K562 (cell line): ENCODE results near the gene SLC2A6. TPM values are rescaled to one million over a fixed set of nuclear protein-coding genes. Genes with fewer than 3 reads are reported as not detected.
A peak's percentile ranks its signal among the peaks of the same experiment; 100 is the strongest.

Experiments
- ATAC-seq: fragments of 200-7000 bp; cut with Tn5 transposase; 3 replicates; pipeline ENCODE4 v1.9.1; 2020; ENCODE audit warnings: moderate library complexity
- Bru-seq: library from RNA; stranded (reverse); fragments of 400-500 nt; gene quantifications from one replicate; lab custom pipeline; 2021; lab: Mats Ljungman, UMichigan
- BruChase-seq, 2 experiments: library from RNA; stranded (reverse); fragments of 400-500 nt; gene quantifications; one replicate each; lab custom pipeline; 2021; lab: Mats Ljungman, UMichigan
- BruUV-seq: library from RNA; stranded (reverse); fragments of 400-500 nt; replicated peaks from 2 replicates; lab custom pipeline; 2021; lab: Mats Ljungman, UMichigan
- CTCF ChIA-PET: fragments of 300-600 bp; formaldehyde crosslinking; extraction: SDS; loops from one replicate; lab custom pipeline; 2021; ENCODE audit warnings: low intra/inter-chr PET ratio; lab: Yijun Ruan, JAX
- POLR2A ChIA-PET: fragments of 300-600, 350-650 bp; sonication (Branson Sonifier 250); formaldehyde crosslinking; extraction: SDS; loops from one replicate; lab custom pipeline; 2021; ENCODE audit warnings: antibody characterized with exemption, inconsistent platforms; lab: Yijun Ruan, JAX
- DNase-seq, 4 experiments: peaks; one replicate each; pipeline versions ENCODE4 v3.0.0 to v3.0.0-alpha.2; 2011 to 2018; ENCODE audit warnings: low spot score in 3 of 4, mixed read lengths in 3 of 4; ENCODE audit errors: extremely low read depth in 1 of 4
- FAIRE-seq: peaks from 2 replicates; lab custom pipeline; 2011; peaks lifted over from hg19 to GRCh38; lab: Jason Lieb, UNC
- H2AFZ ChIP-seq: 2 replicates; pipeline ENCODE4 v1.6.0; 2011; ENCODE audit warnings: low read depth, low read length, control low read depth, inconsistent platforms
- H3K27ac ChIP-seq: fragments of 200-600 bp; 3 replicates; pipeline ENCODE4 v1.8.0; 2011; ENCODE audit warnings: low read depth, mild to moderate bottlenecking, control low read depth, inconsistent platforms, low read length, moderate library complexity, mixed read lengths; ENCODE audit errors: extremely low read depth
- H3K27me3 ChIP-seq, 2 experiments: fragments of 300-600 bp in 1 of 2; 2 replicates in 1 of 2; 3 replicates in 1 of 2; pipeline versions ENCODE4 v1.6.0 to v1.8.0; 2011; ENCODE audit warnings: inconsistent platforms in 2 of 2, low read length in 2 of 2, mild to moderate bottlenecking in 1 of 2, mixed read lengths in 1 of 2, moderate library complexity in 1 of 2; ENCODE audit not compliant: control insufficient read depth in 2 of 2, insufficient read depth in 2 of 2
- H3K36me3 ChIP-seq: fragments of 300-600 bp; 3 replicates; pipeline ENCODE4 v1.8.0; 2011; ENCODE audit warnings: mild to moderate bottlenecking, low read length, inconsistent platforms; ENCODE audit not compliant: control insufficient read depth, insufficient read depth
- H3K4me1 ChIP-seq, 2 experiments: fragments of 200-600 bp in 1 of 2; replicated peaks in 1 of 2; 2 replicates in 1 of 2; 3 replicates in 1 of 2; pipeline versions ENCODE4 v1.5.1 to v1.8.0; 2011; ENCODE audit warnings: inconsistent platforms in 2 of 2, low read length in 2 of 2, mild to moderate bottlenecking in 1 of 2, mixed read lengths in 1 of 2, moderate library complexity in 1 of 2; ENCODE audit not compliant: control insufficient read depth in 2 of 2, insufficient read depth in 2 of 2
- H3K4me2 ChIP-seq: 2 replicates; pipeline ENCODE4 v1.6.1; 2011; ENCODE audit warnings: low read length, control low read depth, inconsistent platforms, mixed read lengths; ENCODE audit not compliant: insufficient read depth
- H3K4me3 ChIP-seq: fragments of 200-600 bp; sonication (generic), shearing (Covaris generic); 2 replicates; pipeline ENCODE4 v1.5.1; 2016; ENCODE audit warnings: control low read depth, inconsistent platforms
- H3K79me2 ChIP-seq: fragments of 200-600 bp; 3 replicates; pipeline ENCODE4 v1.8.0; 2011; ENCODE audit warnings: low read length, inconsistent platforms; ENCODE audit not compliant: control insufficient read depth, insufficient read depth
- H3K9ac ChIP-seq, 2 experiments: 2 replicates each; pipeline versions ENCODE4 v1.6.0 to v1.6.1; 2011; ENCODE audit warnings: low read depth in 2 of 2, low read length in 2 of 2, control low read depth in 1 of 2, inconsistent platforms in 1 of 2, mild to moderate bottlenecking in 1 of 2, mixed read lengths in 1 of 2; ENCODE audit not compliant: insufficient read depth in 1 of 2
- H3K9me1 ChIP-seq: one replicate; pipeline ENCODE4 v1.6.0; 2011; ENCODE audit warnings: inconsistent platforms, mild to moderate bottlenecking, low read length, moderate library complexity; ENCODE audit not compliant: control insufficient read depth, insufficient read depth
- H3K9me3 ChIP-seq: replicated peaks from 2 replicates; pipeline ENCODE4 v1.5.1; 2011; ENCODE audit warnings: low read depth, low read length, inconsistent platforms; ENCODE audit not compliant: control insufficient read depth, insufficient read depth
- H4K20me1 ChIP-seq: replicated peaks from 2 replicates; pipeline ENCODE4 v1.6.1; 2011; ENCODE audit warnings: low read length, inconsistent platforms, mixed read lengths; ENCODE audit not compliant: control insufficient read depth, insufficient read depth
- E2F6 ChIP-seq, 2 experiments: IDR thresholded peaks; 2 replicates each; pipeline ENCODE4 v1.6.1; 2011; ENCODE audit warnings: borderline replicate concordance in 1 of 2, control low read depth in 1 of 2, low read depth in 1 of 2, low read length in 1 of 2, mild to moderate bottlenecking in 1 of 2, mixed read lengths in 1 of 2, moderate library complexity in 1 of 2; ENCODE audit not compliant: insufficient read depth in 1 of 2, insufficient read length in 1 of 2, poor library complexity in 1 of 2, severe bottlenecking in 1 of 2; ENCODE audit errors: extremely low read depth in 1 of 2
- HDAC3 ChIP-seq: fragments of 450-650 bp; IDR thresholded peaks from 2 replicates; pipeline ENCODE4 v1.6.1; 2018; ENCODE audit warnings: borderline replicate concordance, mild to moderate bottlenecking, moderate library complexity; ENCODE audit not compliant: partially characterized antibody
- HOMEZ ChIP-seq: fragments of 250-450 bp; sonication (Bioruptor Pico); IDR thresholded peaks from 2 replicates; pipeline ENCODE4 v1.4.0; 2020; ENCODE audit warnings: mild to moderate bottlenecking, moderate library complexity
- PATZ1 ChIP-seq: fragments of 250-450 bp; sonication (Bioruptor Pico); IDR thresholded peaks from 2 replicates; pipeline ENCODE4 v1.5.0; 2020; ENCODE audit warnings: mild to moderate bottlenecking, borderline replicate concordance
- TGIF2 ChIP-seq: sonication (generic); formaldehyde crosslinking; IDR thresholded peaks from 2 replicates; pipeline ENCODE4 v1.8.1; 2022; ENCODE audit warnings: mild to moderate bottlenecking, missing genetic modification reagents, moderate library complexity
- ZNF561 ChIP-seq: fragments of 450-650 bp; formaldehyde crosslinking; conservative IDR thresholded peaks from 2 replicates; pipeline ENCODE4 v1.4.0; 2020; ENCODE audit warnings: mild to moderate bottlenecking, moderate library complexity
- WGBS: fragments of 100-300 bp; shearing (Covaris generic); methylation state at CpG from one replicate; pipeline ENCODE4 v1.1.6; 2016; ENCODE audit warnings: low coverage, mixed read lengths; ENCODE audit not compliant: insufficient coverage; ENCODE audit errors: missing lambda C conversion rate; 5-methylcytosine and 5-hydroxymethylcytosine counted together
- in situ Hi-C: fragments of 300-500 bp; cut with MboI; formaldehyde crosslinking; loops from 4 replicates; pipeline ENCODE4 v1.15.0; 2018; ENCODE audit warnings: inconsistent platforms, mixed read lengths
- intact Hi-C: fragments of 100-400 bp; cut with micrococcal nuclease; formaldehyde crosslinking; loops from 2 replicates; pipeline ENCODE4 v1.14.2; 2022
- long read RNA-seq, 3 experiments: library from polyadenylated mRNA in 2 of 3; library from RNA in 1 of 3; unstranded in 2 of 3; stranded (forward) in 1 of 3; transcript quantifications; one replicate each; pipeline ENCODE4 v2.0.0, GENCODE V29; 2019 to 2022
- polyA minus RNA-seq, 3 experiments: library from RNA; depleted of rRNA, polyadenylated mRNA; stranded (reverse); fragments of >200 nt; gene quantifications; 2 replicates each; pipeline ENCODE4 v1.2.3, GENCODE V29; 2011
- polyA plus RNA-seq, 8 experiments: library from polyadenylated mRNA; depleted of rRNA in 4 of 8; stranded (reverse) in 5 of 8; unstranded in 3 of 8; fragments of >200 nt; fragmentation: Nextera tagmentation in 2 of 8; fragmentation: Illumina TruSeq in 1 of 8; extraction: Ambion mirVana in 2 of 8; extraction: Trizol in 1 of 8; gene quantifications; 2 replicates each; pipeline versions ENCODE4 v1.2.1 to v1.2.3, GENCODE V29; 2011 to 2014; ENCODE audit warnings: inconsistent platforms in 1 of 8, missing spikeins in 1 of 8
- total RNA-seq, 7 experiments: library from RNA; depleted of rRNA in 6 of 7; stranded (reverse); fragments of >200 nt in 6 of 7; fragmentation: Illumina TruSeq in 2 of 7; extraction: Trizol in 2 of 7; gene quantifications; 2 replicates each; pipeline versions ENCODE4 v1.2.1 to v1.2.3, GENCODE V29; 2011 to 2021; ENCODE audit warnings: low replicate concordance in 1 of 7

Gene SLC2A6
- 0.32 and 1.7 TPM in 2 replicates for total RNA-seq (2011; cell fraction: chromatin; rRNA removed; ENCODE audit: low replicate concordance)
- total RNA-seq (2011; cell fraction: nucleolus; rRNA removed): 1.2 and 1.8 TPM in 2 replicates
- total RNA-seq (2011; cell fraction: nucleoplasm; rRNA removed): 0.53 and 1.3 TPM in 2 replicates
- 0.09 and 0.41 TPM in 2 replicates for total RNA-seq (2014; rRNA removed)
- total RNA-seq (2014; rRNA removed; fragmentation: Illumina TruSeq; extraction: Trizol): 0.04 and 0.06 TPM in 2 replicates
- total RNA-seq (2015; rRNA removed; fragmentation: Illumina TruSeq; extraction: Trizol): 0.04 TPM in 1 of 2 replicates, not detected in the other
- 0.16 and 0.38 TPM in 2 replicates for total RNA-seq (2021)
- 0.08 and 0.22 TPM in 2 replicates for polyA plus RNA-seq (2011; rRNA removed)
- 0.19 and 0.58 TPM in 2 replicates for polyA plus RNA-seq (2011; cell fraction: cytosol; rRNA removed)
- polyA plus RNA-seq (2011; cell fraction: nucleus; rRNA removed): 0.32 and 0.61 TPM in 2 replicates
- polyA plus RNA-seq (2012): 0.17 and 0.24 TPM in 2 replicates
- polyA plus RNA-seq (2014; fragmentation: Illumina TruSeq; extraction: Trizol): not detected in 2 replicates
- not detected for polyA plus RNA-seq (2014; fragmentation: Nextera tagmentation; extraction: Ambion mirVana)
- polyA plus RNA-seq (2014; rRNA removed): 0.27 and 0.39 TPM in 2 replicates
- polyA minus RNA-seq (2011; rRNA and poly(A)+ RNA removed): 0.09 and 0.21 TPM in 2 replicates
- 0.48 and 0.64 TPM in 2 replicates for polyA minus RNA-seq (2011; cell fraction: cytosol; rRNA and poly(A)+ RNA removed)
- polyA minus RNA-seq (2011; cell fraction: nucleus; rRNA and poly(A)+ RNA removed): 0.81 and 1.4 TPM in 2 replicates
- percentile 27 among the genes with signal in this experiment for Bru-seq, nascent RNA
- not detected for BruChase-seq, experiment 1, labeled RNA remaining after a 2-hour chase
- percentile 10 among the genes with signal in this experiment for BruChase-seq, experiment 2, labeled RNA remaining after a 6-hour chase
- long read RNA-seq, experiment 1, partial matches to known transcripts: 0 of 1 reads
- long read RNA-seq, experiment 1, other reads (novel, unspliced or antisense): 1 of 1 reads
- long read RNA-seq, experiment 2: 0 reads
- long read RNA-seq, experiment 3: 0 reads

- Histone ChIP-seq H2AFZ (peak within 1 kb of the TSS; percentile 79), H3K4me1 (peaks cover 0 to 35% of the 10 kb centered on the region in 2 experiments; a peak in 3 of 5 replicates), H3K4me3 (peak within 1 kb of the TSS; percentile 23), H3K9ac (peak within 1 kb of the TSS in 1 of 2 experiments; percentile 37; a peak in 1 of 4 replicates), H3K27ac (no peak within 1 kb of the TSS), H3K9me3 (no peaks in the 10 kb centered on the region), H4K20me1 (peaks cover 19% of the 10 kb centered on the region), H3K4me2 (peak within 1 kb of the TSS; percentile 64), H3K9me1 (no peaks in the 10 kb centered on the region), H3K27me3 (peaks cover 18 to 58% of the 10 kb centered on the region in 2 experiments), H3K79me2 (no peaks in the 10 kb centered on the region), H3K36me3 (no peaks in the 10 kb centered on the region)
- ATAC-seq (peak; percentile 100), DNase-seq (peak; percentile 79 to 97 (median 96)), FAIRE-seq (no peak)
- CTCF ChIA-PET: no interaction called here
- intact Hi-C loops: no loop called here
- 1% methylated on average over 64 of the region's 84 CpGs for WGBS
- BruUV-seq: no TSS peak
- POLR2A ChIA-PET: interaction anchor here (0.5 to 1.2 kb wide), 5 partner anchors 11 to 149 kb away, joined by 3 to 5 read pairs (median 3); partner anchors contain the start of genes MED22 and RPL7A
- in situ Hi-C loops: no loop called here
- TF ChIP-seq TGIF2 (CRISPR knock-in tag): peak; percentile 47; the same call in 1 of the 2 replicates
- no peak for TF ChIP-seq HOMEZ (CRISPR knock-in tag)
- TF ChIP-seq E2F6 (IDR thresholded peaks at IDR 0.05; ENCODE audit: borderline replicate concordance in 1 of 2, extremely low read depth in 1 of 2, insufficient read depth in 1 of 2, insufficient read length in 1 of 2, low read depth in 1 of 2, low read length in 1 of 2, poor library complexity in 1 of 2, severe bottlenecking in 1 of 2): peak in 1 of 2 experiments; percentile 32
- TF ChIP-seq HDAC3: no peak
- TF ChIP-seq ZNF561 (CRISPR knock-in tag): no peak
- no peak for TF ChIP-seq PATZ1 (CRISPR knock-in tag)
Observed at GRCh38 chr9:133478851-133479711, at the start of gene SLC2A6. Gene SLC2A6 (minus strand): TSS chr9:133479099. CDS start chr9:133479059, 40 bp downstream.
